ENCODE measurements around the gene MAN2A2.

MAN2A2 gene

GRCh38 chr15:90954712-90955623 lies 51.9 kb downstream of the MAN2A2 start, which contains the start of gene RCCD1:
TSS of gene RCCD1 (plus strand) at chr15:90954884. CDS start at chr15:90956735, 1,851 bp downstream.
- Histone ChIP-seq H3K4me3 (ENCODE audit: low read length) (peak within 1 kb of the TSS; percentile 74), H3K9me3 (ENCODE audit: insufficient read depth, low read depth, low read length) (no peaks in the 10 kb centered on the region), H3K27me3 (ENCODE audit: insufficient read depth, low read length) (no peaks in the 10 kb centered on the region), H3K9ac (ENCODE audit: low read depth, low read length) (peak within 1 kb of the TSS; percentile 89), H3K27ac (ENCODE audit: low read depth, low read length) (peak within 1 kb of the TSS; percentile 99), H3K36me3 (ENCODE audit: insufficient read depth, low read length) (peaks cover 40% of the 10 kb centered on the region), H3K4me1 (ENCODE audit: insufficient read depth, low read length) (peaks cover 9% of the 10 kb centered on the region; the same call in 1 of the 2 replicates)
- 1% methylated on average over 69 of the region's 69 CpGs for WGBS

- 68% methylated on average over 19 of the region's 20 CpGs for WGBS
- H3K36me3 ChIP-seq (ENCODE audit: insufficient read depth, low read length), result peaks cover 40% of the 10 kb centered on the region
- H3K9ac ChIP-seq (ENCODE audit: low read depth, low read length), result peak overlapping the region; percentile 89
- H3K9me3 ChIP-seq (ENCODE audit: insufficient read depth, low read depth, low read length), result no peaks in the 10 kb centered on the region
- peaks cover 9% of the 10 kb centered on the region; the same call in 1 of the 2 replicates for H3K4me1 ChIP-seq (ENCODE audit: insufficient read depth, low read length)
- peak overlapping the region; percentile 74 for H3K4me3 ChIP-seq (ENCODE audit: low read length)
- no peak overlapping the region; the same call in 1 of the 2 replicates for H3K27ac ChIP-seq (ENCODE audit: low read depth, low read length)
- no peaks in the 10 kb centered on the region for H3K27me3 ChIP-seq (ENCODE audit: insufficient read depth, low read length)
Measured at GRCh38 chr15:90955624-90956273, 52.6 kb downstream of the MAN2A2 start.

GRCh38 chr15:90956274-90957030 lies 53.4 kb downstream of the MAN2A2 start:
- Histone ChIP-seq H3K9ac (ENCODE audit: low read depth, low read length) (peak overlapping the region; percentile 80), H3K4me3 (ENCODE audit: low read length) (peak overlapping the region; percentile 74), H3K36me3 (ENCODE audit: insufficient read depth, low read length) (peaks cover 40% of the 10 kb centered on the region), H3K27me3 (ENCODE audit: insufficient read depth, low read length) (no peaks in the 10 kb centered on the region), H3K27ac (ENCODE audit: low read depth, low read length) (no peak overlapping the region), H3K9me3 (ENCODE audit: insufficient read depth, low read depth, low read length) (no peaks in the 10 kb centered on the region), H3K4me1 (ENCODE audit: insufficient read depth, low read length) (peaks cover 9% of the 10 kb centered on the region; the same call in 1 of the 2 replicates)
- WGBS, result 9% methylated on average over 56 of the region's 56 CpGs

- peaks cover 9% of the 10 kb centered on the region; the same call in 1 of the 2 replicates for H3K4me1 ChIP-seq (ENCODE audit: insufficient read depth, low read length)
- H3K27me3 ChIP-seq (ENCODE audit: insufficient read depth, low read length), result no peaks in the 10 kb centered on the region
- 11% methylated on average over 63 of the region's 63 CpGs for WGBS
- no peaks in the 10 kb centered on the region for H3K9me3 ChIP-seq (ENCODE audit: insufficient read depth, low read depth, low read length)
- H3K9ac ChIP-seq (ENCODE audit: low read depth, low read length), result peak overlapping the region; percentile 80
- H3K36me3 ChIP-seq (ENCODE audit: insufficient read depth, low read length), result peaks cover 42% of the 10 kb centered on the region
- H3K27ac ChIP-seq (ENCODE audit: low read depth, low read length), result no peak overlapping the region
- H3K4me3 ChIP-seq (ENCODE audit: low read length), result peak overlapping the region; percentile 74
Measured at GRCh38 chr15:90957031-90957790, 54.1 kb downstream of the MAN2A2 start.

- H3K27me3 ChIP-seq (ENCODE audit: insufficient read depth, low read length), result no peaks in the 10 kb centered on the region
- peaks cover 9% of the 10 kb centered on the region; the same call in 1 of the 2 replicates for H3K4me1 ChIP-seq (ENCODE audit: insufficient read depth, low read length)
- 87% methylated on average over 6 of the region's 6 CpGs for WGBS
- peak overlapping the region; percentile 9; the same call in 1 of the 2 replicates for H3K9ac ChIP-seq (ENCODE audit: low read depth, low read length)
- H3K36me3 ChIP-seq (ENCODE audit: insufficient read depth, low read length), result peaks cover 44% of the 10 kb centered on the region
- no peak overlapping the region for H3K27ac ChIP-seq (ENCODE audit: low read depth, low read length)
- peak overlapping the region; percentile 74 for H3K4me3 ChIP-seq (ENCODE audit: low read length)
- no peaks in the 10 kb centered on the region for H3K9me3 ChIP-seq (ENCODE audit: insufficient read depth, low read depth, low read length)
Measured at GRCh38 chr15:90957791-90958190, 54.7 kb downstream of the MAN2A2 start.

- H3K9ac ChIP-seq (ENCODE audit: low read depth, low read length), result no peak overlapping the region
- H3K4me1 ChIP-seq (ENCODE audit: insufficient read depth, low read length), result peaks cover 9% of the 10 kb centered on the region; the same call in 1 of the 2 replicates
- no peaks in the 10 kb centered on the region for H3K27me3 ChIP-seq (ENCODE audit: insufficient read depth, low read length)
- H3K9me3 ChIP-seq (ENCODE audit: insufficient read depth, low read depth, low read length), result no peaks in the 10 kb centered on the region
- H3K36me3 ChIP-seq (ENCODE audit: insufficient read depth, low read length), result peaks cover 45% of the 10 kb centered on the region
- H3K4me3 ChIP-seq (ENCODE audit: low read length), result no peak overlapping the region
- 90% methylated on average over 7 of the region's 8 CpGs for WGBS
- H3K27ac ChIP-seq (ENCODE audit: low read depth, low read length), result no peak overlapping the region
Measured at GRCh38 chr15:90959028-90959595, 56.0 kb downstream of the MAN2A2 start.

GRCh38 chr15:90959894-90960293 lies 56.8 kb downstream of the MAN2A2 start:
- Histone ChIP-seq H3K27me3 (ENCODE audit: insufficient read depth, low read length) (no peaks in the 10 kb centered on the region), H3K9ac (ENCODE audit: low read depth, low read length) (no peak overlapping the region), H3K9me3 (ENCODE audit: insufficient read depth, low read depth, low read length) (no peaks in the 10 kb centered on the region), H3K4me1 (ENCODE audit: insufficient read depth, low read length) (peaks cover 9% of the 10 kb centered on the region; the same call in 1 of the 2 replicates), H3K36me3 (ENCODE audit: insufficient read depth, low read length) (peaks cover 51% of the 10 kb centered on the region), H3K27ac (ENCODE audit: low read depth, low read length) (no peak overlapping the region), H3K4me3 (ENCODE audit: low read length) (no peak overlapping the region)
- 92% methylated on average over 5 of the region's 5 CpGs for WGBS

- no peaks in the 10 kb centered on the region for H3K27me3 ChIP-seq (ENCODE audit: insufficient read depth, low read length)
- H3K9ac ChIP-seq (ENCODE audit: low read depth, low read length), result no peak overlapping the region
- H3K4me1 ChIP-seq (ENCODE audit: insufficient read depth, low read length), result peaks cover 9% of the 10 kb centered on the region; the same call in 1 of the 2 replicates
- H3K4me3 ChIP-seq (ENCODE audit: low read length), result no peak overlapping the region
- no peaks in the 10 kb centered on the region for H3K9me3 ChIP-seq (ENCODE audit: insufficient read depth, low read depth, low read length)
- 95% methylated on average over 20 of the region's 20 CpGs for WGBS
- peaks cover 55% of the 10 kb centered on the region for H3K36me3 ChIP-seq (ENCODE audit: insufficient read depth, low read length)
- no peak overlapping the region for H3K27ac ChIP-seq (ENCODE audit: low read depth, low read length)
Measured at GRCh38 chr15:90960298-90961091, 57.4 kb downstream of the MAN2A2 start.

- 93% methylated on average over 4 of the region's 4 CpGs for WGBS
- no peaks in the 10 kb centered on the region for H3K27me3 ChIP-seq (ENCODE audit: insufficient read depth, low read length)
- H3K4me3 ChIP-seq (ENCODE audit: low read length), result no peak overlapping the region
- no peaks in the 10 kb centered on the region for H3K9me3 ChIP-seq (ENCODE audit: insufficient read depth, low read depth, low read length)
- H3K36me3 ChIP-seq (ENCODE audit: insufficient read depth, low read length), result peaks cover 70% of the 10 kb centered on the region
- no peak overlapping the region for H3K9ac ChIP-seq (ENCODE audit: low read depth, low read length)
- no peak overlapping the region for H3K27ac ChIP-seq (ENCODE audit: low read depth, low read length)
- H3K4me1 ChIP-seq (ENCODE audit: insufficient read depth, low read length), result no peaks in the 10 kb centered on the region
Measured at GRCh38 chr15:90962021-90962420, 58.9 kb downstream of the MAN2A2 start.

Measured in HUES64 (cell line).